ENCODE results near the gene INHA. TPM values are rescaled to one million over a fixed set of nuclear protein-coding genes. Genes with fewer than 3 reads are reported as not detected.

INHA gene
- total and polyA plus RNA-seq, 4 donors: 0.03 to 0.15 (median 0.11) TPM

GRCh38 chr2:219545295-219545942 lies 26.7 kb upstream of the INHA start (continued):
- no peak for TF ChIP-seq ZBTB33 (IDR thresholded peaks at IDR 0.05)

GRCh38 chr2:219545943-219546352 lies 26.2 kb upstream of the INHA start:
- H3K4me3 ChIP-seq (ENCODE audit: low read depth in 1 of 3, low read length in 3 of 3): no peak overlapping the region
- H3K27ac ChIP-seq (ENCODE audit: low read depth in 1 of 2, low read length in 2 of 2): no peak overlapping the region
- no peaks in the 10 kb centered on the region for H3K27me3 ChIP-seq (ENCODE audit: control insufficient read depth in 4 of 4, insufficient read depth in 4 of 4, low read length in 3 of 4)
- 71% methylated on average over 4 of the region's 4 CpGs for WGBS
- no peak for TF ChIP-seq GABPA (IDR thresholded peaks at IDR 0.05 in 1 of 2, conservative IDR thresholded peaks at IDR 0.05 in 1 of 2)
- TF ChIP-seq JUND (IDR thresholded peaks at IDR 0.05): no peak
- TF ChIP-seq ZBTB33 (IDR thresholded peaks at IDR 0.05): no peak
- TF ChIP-seq SP1 (IDR thresholded peaks at IDR 0.05): no peak
- TF ChIP-seq YY1 (IDR thresholded peaks at IDR 0.05): no peak
- H3K9ac ChIP-seq (ENCODE audit: low read depth in 1 of 2, low read length in 2 of 2): no peak overlapping the region
- no peak for DNase-seq (ENCODE audit: low spot score)
- H3K36me3 ChIP-seq (ENCODE audit: control insufficient read depth in 4 of 4, insufficient read depth in 3 of 4, low read depth in 1 of 4, low read length in 3 of 4): peaks cover under 1 to 2% (median 2%) of the 10 kb centered on the region in 4 donors
- no peaks in the 10 kb centered on the region for H3K9me3 ChIP-seq (ENCODE audit: control insufficient read depth in 4 of 4, low read length in 3 of 4)
- H3K4me1 ChIP-seq (ENCODE audit: control insufficient read depth in 4 of 4, insufficient read depth in 4 of 4, low read length in 3 of 4): peaks cover 14 to 25% (median 19%) of the 10 kb centered on the region in 4 donors

GRCh38 chr2:219547621-219548020 lies 24.5 kb upstream of the INHA start:
- no peak overlapping the region for H3K9ac ChIP-seq (ENCODE audit: low read depth in 1 of 2, low read length in 2 of 2)
- no peak overlapping the region for H3K27ac ChIP-seq (ENCODE audit: low read depth in 1 of 2, low read length in 2 of 2)
- H3K27me3 ChIP-seq (ENCODE audit: control insufficient read depth in 4 of 4, insufficient read depth in 4 of 4, low read length in 3 of 4): peaks cover 0 to 2% (median 0%) of the 10 kb centered on the region in 4 donors
- no peak overlapping the region for H3K4me3 ChIP-seq (ENCODE audit: low read depth in 1 of 3, low read length in 3 of 3)
- no peaks in the 10 kb centered on the region for H3K36me3 ChIP-seq (ENCODE audit: control insufficient read depth in 4 of 4, insufficient read depth in 3 of 4, low read depth in 1 of 4, low read length in 3 of 4)
- H3K9me3 ChIP-seq (ENCODE audit: control insufficient read depth in 4 of 4, low read length in 3 of 4): no peaks in the 10 kb centered on the region
- no peak for TF ChIP-seq NR2F2 (IDR thresholded peaks at IDR 0.05)
- TF ChIP-seq YY1 (IDR thresholded peaks at IDR 0.05): no peak
- TF ChIP-seq EGR1 (IDR thresholded peaks at IDR 0.05; ENCODE audit: low read depth in 2 of 2): no peak
- no peak for TF ChIP-seq SP1 (IDR thresholded peaks at IDR 0.05)
- TF ChIP-seq FOXA1 (IDR thresholded peaks at IDR 0.05): no peak
- TF ChIP-seq JUND (IDR thresholded peaks at IDR 0.05): no peak
- TF ChIP-seq FOXA2 (IDR thresholded peaks at IDR 0.05): no peak
- no peak for TF ChIP-seq MAX (IDR thresholded peaks at IDR 0.05)
- TF ChIP-seq ZBTB33 (IDR thresholded peaks at IDR 0.05): no peak
- TF ChIP-seq HNF4G (IDR thresholded peaks at IDR 0.05): no peak
- TF ChIP-seq RAD21 (IDR thresholded peaks at IDR 0.05): no peak
- no peak for TF ChIP-seq RXRA (IDR thresholded peaks at IDR 0.05)
- WGBS: 96% methylated on average over 26 of the region's 26 CpGs
- DNase-seq (ENCODE audit: low spot score): no peak
- peaks cover 9 to 23% (median 14%) of the 10 kb centered on the region in 4 donors for H3K4me1 ChIP-seq (ENCODE audit: control insufficient read depth in 4 of 4, insufficient read depth in 4 of 4, low read length in 3 of 4)
